GM12878 (cell line): ENCODE data around the gene SET. TPM values are rescaled to one million over a fixed set of nuclear protein-coding genes. Genes with fewer than 3 reads are reported as not detected.
A peak's percentile ranks its signal among the peaks of the same experiment; 100 is the strongest.

Source experiments
- ASH2L ChIP-seq: fragments of 300-600, 200-600 bp; sonication (generic); IDR thresholded peaks from 2 replicates; pipeline ENCODE4 v1.6.1; 2017; ENCODE audit warnings: low read depth, mild to moderate bottlenecking, borderline replicate concordance
- BCL3 ChIP-seq: IDR thresholded peaks from 2 replicates; pipeline ENCODE4 v1.6.1; 2011; ENCODE audit warnings: borderline replicate concordance, low read depth, mild to moderate bottlenecking, moderate library complexity, low read length; ENCODE audit not compliant: insufficient read depth, poor library complexity, severe bottlenecking
- BHLHE40 ChIP-seq, 2 experiments: fragments of 450-650 bp in 1 of 2; IDR thresholded peaks; 2 replicates each; pipeline ENCODE4 v1.6.1; 2011 to 2017; ENCODE audit warnings: low read depth in 2 of 2, borderline replicate concordance in 1 of 2, improper control_type of control experiment in 1 of 2, low read length in 1 of 2, mild to moderate bottlenecking in 1 of 2
- CREM ChIP-seq: IDR thresholded peaks from 2 replicates; pipeline ENCODE4 v1.6.1; 2014; ENCODE audit warnings: antibody characterized with exemption, low read depth
- EGR1 ChIP-seq, 2 experiments: IDR thresholded peaks; 1 replicate in 1 of 2; 2 replicates in 1 of 2; pipeline ENCODE4 v1.6.1; 2011 to 2012; ENCODE audit warnings: low read depth in 2 of 2, low read length in 2 of 2, borderline replicate concordance in 1 of 2, mild to moderate bottlenecking in 1 of 2, moderate library complexity in 1 of 2
- ESRRA ChIP-seq: IDR thresholded peaks from 2 replicates; pipeline ENCODE4 v1.6.1; 2012; ENCODE audit warnings: mild to moderate bottlenecking, low read length, improper control_type of control experiment
- KDM1A ChIP-seq: fragments of 200-600 bp; sonication (generic); IDR thresholded peaks from 2 replicates; pipeline ENCODE4 v1.6.1; 2016; ENCODE audit warnings: borderline replicate concordance
- MTA2 ChIP-seq: fragments of 450-650 bp; IDR thresholded peaks from 2 replicates; pipeline ENCODE4 v1.6.1; 2016; ENCODE audit warnings: low read depth, mild to moderate bottlenecking, moderate library complexity
- TAF1 ChIP-seq: IDR thresholded peaks from 2 replicates; pipeline ENCODE4 v1.6.1; 2011; ENCODE audit warnings: mild to moderate bottlenecking, low read depth, low read length, borderline replicate concordance
- ZNF687 ChIP-seq: fragments of 450-650 bp; IDR thresholded peaks from 2 replicates; pipeline ENCODE4 v1.6.1; 2017; ENCODE audit warnings: mild to moderate bottlenecking, moderate library complexity
- polyA plus RNA-seq, 11 experiments: library from polyadenylated mRNA; depleted of rRNA in 4 of 11; unstranded in 6 of 11; stranded (reverse) in 5 of 11; fragments of >200 nt; fragmentation: Nextera tagmentation in 4 of 11; fragmentation: Illumina TruSeq in 1 of 11; extraction: Ambion mirVana in 4 of 11; extraction: Trizol in 1 of 11; gene quantifications; 1 replicate in 1 of 11; 2 replicates in 10 of 11; pipeline versions ENCODE4 v1.2.1 to v1.2.3, GENCODE V29; 2011 to 2016; ENCODE audit warnings: inconsistent platforms in 2 of 11, missing spikeins in 2 of 11, low read depth in 1 of 11
- total RNA-seq, 4 experiments: library from RNA; depleted of rRNA in 3 of 4; stranded (reverse); fragments of >200 nt in 3 of 4; fragmentation: Illumina TruSeq in 1 of 4; extraction: Trizol in 1 of 4; gene quantifications; 2 replicates each; pipeline versions ENCODE4 v1.2.1 to v1.2.3, GENCODE V29; 2013 to 2021

Gene SET
- total and polyA plus RNA-seq, 10 of the 15 experiments (the other 5 are each of a cell fraction or from before 2014, with no cell fraction given) = 284 to 706 (median 445) TPM

- no peak for TF ChIP-seq BCL3
- TF ChIP-seq ZNF687 = no peak
- TF ChIP-seq ESRRA = no peak
- no peak for TF ChIP-seq ASH2L
- no peak for TF ChIP-seq EGR1 (IDR thresholded peaks at IDR 0.05; ENCODE audit: borderline replicate concordance in 1 of 2, low read depth in 2 of 2, low read length in 2 of 2)
- no peak for TF ChIP-seq TAF1
- no peak for TF ChIP-seq KDM1A
- peak in 1 of 2 experiments; percentile 46; a peak in 1 of 4 replicates for TF ChIP-seq BHLHE40 (IDR thresholded peaks at IDR 0.05; ENCODE audit: borderline replicate concordance in 1 of 2, low read depth in 2 of 2, low read length in 1 of 2)
- 0 out of 2 replicates have a peak, but pooled peaks have one; percentile 31 for TF ChIP-seq MTA2
- TF ChIP-seq CREM = no peak
Measured at GRCh38 chr9:128694344-128694743, 5.3 kb downstream of the SET start (continued).
